Esophagus squamous epithelium (tissue), 4 donors: Measurements from ENCODE around the gene KCNJ10.

Experiments used
- CTCF ChIP-seq, 6 experiments: fragments of 450-650 bp in 4 of 6; fragments of 200-600 bp in 2 of 6; sonication (generic) in 2 of 6; IDR thresholded peaks; one replicate each; pipeline ENCODE4 v1.5.1; 2016 to 2019; ENCODE audit warnings: antibody characterized with exemption in 6 of 6, mild to moderate bottlenecking in 4 of 6, moderate library complexity in 4 of 6
- POLR2A ChIP-seq, 4 donors: fragments of 450-650 bp; IDR thresholded peaks; one replicate each; pipeline ENCODE4 v1.6.1; 2017; ENCODE audit warnings: antibody characterized with exemption in 4 of 4, mild to moderate bottlenecking in 4 of 4, moderate library complexity in 3 of 4

- TF ChIP-seq CTCF (IDR thresholded peaks at IDR 0.05) (no peak), POLR2A (IDR thresholded peaks at IDR 0.05) (no peak)
Observed at GRCh38 chr1:160075836-160076235, 5.9 kb upstream of the KCNJ10 start.
